NCI-H1092 (cell line): Measurements from ENCODE around the gene LSAMP.

Experiments
- DNase-seq: peaks from one replicate; lab custom pipeline; 2025; lab: John Stamatoyannopoulos, UW

LSAMP gene

DNA sequence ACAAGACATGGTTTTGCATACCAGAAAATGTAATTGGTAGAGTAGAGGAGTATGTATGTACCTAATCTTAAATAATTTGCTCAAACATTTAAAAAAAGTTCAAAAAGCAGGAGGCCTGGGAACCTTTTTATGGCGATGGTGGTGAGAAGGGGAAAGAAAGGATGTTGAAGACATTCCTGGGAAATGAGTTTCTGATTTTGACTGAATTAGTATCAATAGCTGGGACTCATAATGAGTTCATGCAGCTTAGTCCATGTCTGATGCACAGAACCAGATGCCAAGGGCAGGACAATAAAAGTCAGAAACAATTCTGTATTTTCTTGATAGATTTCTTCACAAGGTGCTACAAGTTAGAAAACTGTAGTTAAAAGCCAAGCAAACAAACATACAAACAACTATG is 426.6 kb downstream of the LSAMP start:
- no peak for DNase-seq

- no peak for DNase-seq
Observed at GRCh38 chr3:116015931-116016330, 429.4 kb downstream of the LSAMP start.

DNA sequence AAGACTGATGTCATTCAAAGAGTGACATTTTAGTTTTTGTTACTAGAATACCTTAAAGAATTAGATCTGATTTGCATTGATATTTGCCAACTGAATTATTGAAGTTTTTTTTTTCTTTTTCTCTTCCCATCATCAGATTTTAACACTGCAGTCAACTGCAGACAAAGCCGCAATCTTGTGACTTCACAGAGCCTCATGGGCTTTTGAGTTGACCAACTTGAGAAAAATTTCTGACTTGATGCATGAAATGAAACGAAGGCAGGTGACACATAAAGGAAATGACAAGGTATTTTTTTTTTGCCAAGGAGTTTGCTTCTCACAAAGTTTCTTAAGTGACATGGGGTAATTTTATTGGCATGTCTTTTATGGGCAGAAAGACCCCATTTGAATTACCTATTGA is 438.3 kb downstream of the LSAMP start:
- DNase-seq, result no peak

- peak; percentile 11 for DNase-seq
Observed at GRCh38 chr3:116005404-116005803, 439.9 kb downstream of the LSAMP start.

GRCh38 chr3:116002235-116002634 is 443.1 kb downstream of the LSAMP start:
- DNase-seq, result no peak

- DNase-seq, result no peak
Observed at GRCh38 chr3:116001151-116001621, 444.1 kb downstream of the LSAMP start.

- no peak for DNase-seq
Observed at GRCh38 chr3:116000311-116000710, 445.0 kb downstream of the LSAMP start.

DNA sequence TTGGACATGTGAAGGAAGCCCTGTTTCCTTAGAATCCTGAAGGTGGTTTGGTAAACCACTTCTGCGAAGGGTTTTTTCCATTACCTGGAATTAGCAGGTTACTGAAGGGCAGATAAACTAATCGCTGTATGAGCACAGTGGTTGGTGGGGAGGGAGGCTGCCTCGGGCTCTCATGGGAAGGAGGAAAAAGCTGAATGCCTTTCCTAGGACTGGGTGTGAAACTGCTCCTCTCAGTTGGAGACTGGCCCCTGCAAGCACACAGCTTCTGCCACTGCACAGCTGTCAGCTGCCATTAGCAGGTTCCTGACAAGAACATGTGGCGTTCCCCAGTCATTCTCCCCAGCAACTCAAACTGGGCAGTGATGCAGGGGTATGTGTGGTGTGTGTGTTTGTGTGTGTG is 445.7 kb downstream of the LSAMP start:
- no peak for DNase-seq

GRCh38 chr3:115999001-115999585 is 446.2 kb downstream of the LSAMP start:
- DNase-seq, result no peak

DNA sequence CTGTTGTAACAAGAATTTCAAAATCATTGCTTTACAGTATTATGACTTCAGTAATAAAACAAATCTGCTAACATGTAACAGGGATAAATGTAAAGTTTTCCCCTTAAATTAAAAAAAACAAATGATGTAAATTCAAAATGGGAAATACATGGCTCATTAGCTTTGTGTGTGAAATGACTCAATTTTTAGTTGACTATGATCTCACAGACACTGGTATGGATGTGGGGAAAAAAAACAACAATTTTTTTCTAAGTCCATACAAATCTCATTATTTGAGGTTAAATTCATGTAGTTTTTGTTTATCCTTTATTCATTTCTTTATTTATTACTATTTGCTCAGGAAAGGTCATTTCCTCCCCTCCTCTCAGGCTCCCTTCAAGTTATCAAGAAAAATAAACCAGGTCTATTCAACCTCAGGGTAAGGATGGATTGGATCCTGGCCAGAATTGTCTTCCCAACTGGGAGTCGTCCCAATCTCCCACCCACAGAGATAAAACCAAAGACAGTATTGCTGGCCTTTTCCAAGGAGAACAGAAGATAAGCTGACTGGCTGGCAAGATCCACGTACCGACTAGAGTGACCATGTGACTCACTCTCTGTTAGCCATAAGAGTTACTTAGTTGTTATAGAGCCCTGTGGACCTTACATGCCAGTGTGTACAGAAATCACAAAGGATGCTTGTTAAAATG is 448.7 kb downstream of the LSAMP start:
- no peak for DNase-seq

- no peak for DNase-seq
Observed at GRCh38 chr3:115990669-115991068, 454.6 kb downstream of the LSAMP start.

DNA sequence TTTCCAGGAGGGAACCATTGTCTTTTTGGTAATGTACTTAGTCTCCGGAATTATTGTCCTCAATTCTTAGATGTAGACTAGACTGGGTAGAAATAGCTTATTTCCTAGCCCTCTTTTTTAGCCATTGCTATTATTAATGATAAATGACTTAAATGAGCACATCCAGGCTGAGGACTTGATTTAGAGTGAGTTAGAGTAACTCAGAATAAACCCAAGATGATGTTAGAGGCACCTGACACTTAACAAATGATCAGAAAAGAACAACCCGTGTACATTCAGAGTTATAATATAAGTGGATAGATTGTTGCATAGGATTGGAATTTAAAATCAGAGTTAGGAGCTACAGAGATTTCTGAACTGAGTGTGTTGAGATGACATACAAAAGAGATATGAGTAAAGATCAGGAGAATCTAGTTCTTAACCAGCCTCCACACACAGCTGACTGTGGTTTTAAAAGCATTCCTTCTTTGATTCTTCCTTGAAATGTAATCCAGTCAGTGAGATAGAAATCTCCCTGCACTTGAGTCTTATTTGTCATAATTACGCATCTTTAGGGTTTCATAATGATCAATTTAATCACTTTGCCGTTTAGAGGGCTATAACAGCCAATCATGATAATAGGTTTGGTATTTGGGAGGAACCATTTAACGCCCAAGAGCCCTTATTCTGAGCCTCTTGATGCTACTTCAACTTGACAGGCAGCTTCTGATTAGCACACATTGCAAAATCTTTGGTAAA is 455.4 kb downstream of the LSAMP start:
- DNase-seq, result no peak

GRCh38 chr3:115986555-115987207 is 458.6 kb downstream of the LSAMP start:
- DNase-seq, result no peak

- no peak for DNase-seq
Observed at GRCh38 chr3:115982629-115983028, 462.7 kb downstream of the LSAMP start.

DNA sequence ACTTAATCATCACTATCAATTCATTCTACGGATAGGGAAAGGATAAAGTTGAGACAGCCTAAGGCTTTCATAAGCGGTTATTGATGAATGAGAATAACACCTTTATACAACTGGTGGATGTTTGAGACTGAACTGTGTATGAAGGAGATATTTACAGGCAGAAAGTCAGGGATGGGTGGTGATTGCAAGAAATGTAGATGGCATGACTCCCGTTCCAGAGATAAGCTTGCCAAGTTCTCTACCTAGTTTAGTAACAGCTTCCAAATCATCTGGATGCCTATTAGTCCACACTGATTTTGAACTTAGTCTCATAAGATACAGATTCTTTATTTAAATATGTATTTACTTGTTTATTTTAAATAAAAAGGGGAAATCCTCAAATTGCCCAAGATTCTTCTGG is 463.2 kb downstream of the LSAMP start:
- no peak for DNase-seq

DNA sequence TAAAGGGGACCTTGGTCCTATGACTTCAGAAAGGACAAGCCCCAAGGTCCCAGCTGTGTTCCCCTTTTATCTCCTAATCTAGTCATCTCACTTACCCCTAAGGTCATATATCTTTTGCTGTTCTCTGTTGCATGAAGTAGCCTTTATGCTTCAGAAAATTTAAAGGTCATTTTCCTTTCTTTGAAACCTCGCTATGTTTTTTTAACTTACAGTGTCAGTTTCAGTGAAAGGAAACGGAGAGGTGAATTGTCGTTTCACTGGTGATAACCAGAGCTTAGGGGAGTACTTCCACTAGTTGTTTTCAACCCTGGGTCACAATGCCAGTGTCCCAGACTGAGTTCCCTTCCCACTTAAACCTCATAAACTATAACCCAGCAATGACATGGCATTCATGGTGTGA is 464.6 kb downstream of the LSAMP start:
- DNase-seq, result no peak

GRCh38 chr3:115977866-115978265 is 467.4 kb downstream of the LSAMP start:
- DNase-seq, result no peak

DNA sequence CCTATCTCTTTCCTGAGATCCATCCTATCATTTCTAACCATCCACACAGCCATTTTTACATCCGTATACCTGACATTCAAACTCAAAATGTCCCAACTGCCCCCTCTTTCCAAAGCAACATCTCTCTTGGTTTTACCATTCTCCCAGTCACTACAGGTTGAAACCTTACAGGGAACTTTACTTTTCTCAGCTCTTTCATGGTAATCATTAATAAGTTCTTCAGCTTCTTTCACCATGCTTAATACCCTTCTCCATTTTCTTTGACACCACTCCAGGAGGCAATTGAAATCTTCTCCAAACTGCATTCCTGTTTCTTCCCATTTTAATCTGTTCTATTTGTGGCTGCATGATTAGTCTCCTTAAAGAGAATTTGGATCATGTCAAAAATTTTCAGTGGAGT is 469.5 kb downstream of the LSAMP start:
- no peak for DNase-seq

- no peak for DNase-seq
Observed at GRCh38 chr3:115975353-115975752, 469.9 kb downstream of the LSAMP start.

GRCh38 chr3:115974940-115975339 is 470.3 kb downstream of the LSAMP start:
- DNase-seq, result no peak

GRCh38 chr3:115968871-115969270 is 476.4 kb downstream of the LSAMP start:
- no peak for DNase-seq

- no peak for DNase-seq
Observed at GRCh38 chr3:115961380-115961779, 483.9 kb downstream of the LSAMP start.

DNA sequence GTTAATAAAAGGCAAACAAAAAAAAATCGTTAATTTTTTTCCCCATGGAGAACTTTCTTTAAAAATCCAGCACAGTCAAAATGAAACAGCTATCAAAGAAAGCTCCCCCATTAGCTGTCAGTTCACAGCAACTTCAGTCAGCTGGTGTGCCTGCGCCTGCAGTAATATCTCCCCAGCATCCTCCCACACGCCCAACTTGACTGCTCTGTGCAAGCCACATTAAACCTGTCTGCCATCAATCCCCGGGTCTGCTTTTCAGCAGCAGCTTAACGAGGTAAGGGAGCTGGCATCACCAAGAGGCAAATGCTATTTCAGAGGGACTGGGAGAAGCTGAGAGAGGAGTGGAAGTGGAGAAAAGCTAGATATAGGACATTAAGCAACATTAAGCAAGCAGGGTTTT is 484.5 kb downstream of the LSAMP start:
- DNase-seq, result peak; percentile 8
